Stimulated activated CD4-positive, alpha-beta T cell treated with anti-CD3 and anti-CD28 coated beads, TNF-alpha, amount 100 ng/mL, for 4 hours (primary cell): ENCODE measurements around the gene DTX2.
A peak's percentile ranks its signal among the peaks of the same experiment; 100 is the strongest.
"Not testable (repeated sequence)": the region's sequence is repeated elsewhere in the genome, so short reads cannot be mapped to it uniquely, and the experiment has no call there.

Experiments
- DNase-seq, 3 experiments: peaks; one replicate each; pipeline ENCODE4 v3.0.0-alpha.2; 2020; ENCODE audit warnings: low read depth in 3 of 3

Gene DTX2

DNA sequence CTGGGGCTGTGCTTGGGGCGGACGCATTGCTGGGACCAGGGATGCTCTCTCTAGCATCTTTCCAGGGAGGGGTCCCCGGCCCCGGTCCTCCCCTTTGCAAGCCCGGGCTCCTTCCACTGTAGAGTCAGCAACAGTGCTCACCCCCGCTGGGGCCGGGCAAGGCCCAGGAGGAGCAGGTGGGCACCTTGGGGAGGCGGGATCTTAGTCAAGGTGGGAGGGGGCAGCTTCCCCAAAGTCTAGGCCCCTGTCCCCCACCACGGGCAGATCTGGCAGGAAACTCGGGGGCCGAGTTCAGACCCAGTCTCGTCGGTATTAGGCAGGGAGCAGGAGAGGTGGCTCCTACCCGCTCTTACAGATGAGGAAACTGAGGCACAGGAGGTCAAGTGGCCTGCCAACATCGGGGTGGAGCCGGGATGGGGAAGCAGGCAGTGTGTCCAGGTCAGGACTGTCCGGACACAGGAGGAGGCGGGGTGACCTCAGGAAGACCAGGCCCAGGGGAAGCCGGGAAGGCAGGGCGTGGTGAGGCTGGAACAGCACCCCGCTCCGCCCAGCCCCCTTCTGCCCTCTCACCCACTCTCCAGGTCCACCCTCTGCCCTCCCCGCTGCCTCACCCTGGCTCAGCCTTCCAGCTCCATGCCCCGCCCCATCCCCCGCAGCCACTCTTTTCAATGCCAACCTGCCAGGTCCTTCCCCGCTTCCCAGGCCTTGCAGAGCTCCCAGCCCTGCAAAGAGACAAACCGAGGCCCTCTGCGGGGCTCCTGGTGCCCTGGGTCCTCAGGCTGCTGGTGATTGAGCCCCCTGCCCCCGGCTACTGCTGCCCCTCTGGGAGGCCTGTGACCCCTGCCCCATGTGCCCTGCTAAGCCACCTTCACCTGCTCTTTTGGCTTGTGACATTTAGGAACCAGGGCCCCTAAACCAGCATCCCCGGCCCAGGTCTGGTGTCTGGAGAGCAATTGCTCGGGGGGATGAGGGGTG is 50.7 kb downstream of the DTX2 start:
- DNase-seq, result not testable (repeated sequence)

DNA sequence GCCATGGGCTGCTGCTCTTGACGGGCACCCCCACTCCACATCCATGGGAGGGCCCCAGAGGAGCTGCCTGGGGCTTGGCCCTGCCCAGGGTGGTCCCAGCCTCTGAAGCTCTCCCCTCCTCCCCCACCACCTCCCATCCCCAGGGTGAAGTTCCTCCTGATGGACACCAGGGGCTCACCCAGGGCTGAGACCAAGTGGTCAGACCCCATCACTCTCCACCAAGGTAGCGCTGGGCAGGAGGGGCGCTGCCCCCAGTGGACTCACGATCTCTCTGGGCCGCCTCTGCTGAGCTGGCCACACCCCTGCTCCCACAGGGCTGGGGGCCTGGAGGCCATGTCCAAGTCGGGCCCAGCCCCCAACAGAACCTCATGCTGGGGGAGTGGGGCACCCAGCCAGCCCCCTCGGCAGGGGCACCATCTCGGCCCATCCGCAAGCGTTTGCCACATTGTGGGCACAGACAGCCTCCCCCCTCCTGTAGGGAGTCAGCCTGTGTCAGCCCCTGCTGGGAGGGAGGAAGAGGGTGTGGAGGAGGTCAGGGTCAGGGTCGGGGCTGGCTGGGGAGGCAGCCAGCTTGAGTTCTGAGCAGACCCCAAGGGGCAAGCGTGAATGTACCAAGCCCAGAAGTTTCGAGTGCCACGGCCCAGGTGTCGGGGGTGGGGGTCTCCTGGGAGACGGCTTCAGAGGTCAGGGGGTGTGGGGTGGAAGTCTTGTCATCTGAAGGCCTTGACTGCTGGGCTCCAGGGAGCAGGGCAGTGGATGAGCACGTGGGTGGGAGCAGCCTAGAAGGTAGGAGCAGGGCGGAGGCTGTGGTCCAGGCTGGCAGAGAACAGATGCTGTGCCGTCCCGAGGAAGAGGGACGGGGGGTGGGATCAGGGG is 51.7 kb downstream of the DTX2 start:
- no peak for DNase-seq

DNA sequence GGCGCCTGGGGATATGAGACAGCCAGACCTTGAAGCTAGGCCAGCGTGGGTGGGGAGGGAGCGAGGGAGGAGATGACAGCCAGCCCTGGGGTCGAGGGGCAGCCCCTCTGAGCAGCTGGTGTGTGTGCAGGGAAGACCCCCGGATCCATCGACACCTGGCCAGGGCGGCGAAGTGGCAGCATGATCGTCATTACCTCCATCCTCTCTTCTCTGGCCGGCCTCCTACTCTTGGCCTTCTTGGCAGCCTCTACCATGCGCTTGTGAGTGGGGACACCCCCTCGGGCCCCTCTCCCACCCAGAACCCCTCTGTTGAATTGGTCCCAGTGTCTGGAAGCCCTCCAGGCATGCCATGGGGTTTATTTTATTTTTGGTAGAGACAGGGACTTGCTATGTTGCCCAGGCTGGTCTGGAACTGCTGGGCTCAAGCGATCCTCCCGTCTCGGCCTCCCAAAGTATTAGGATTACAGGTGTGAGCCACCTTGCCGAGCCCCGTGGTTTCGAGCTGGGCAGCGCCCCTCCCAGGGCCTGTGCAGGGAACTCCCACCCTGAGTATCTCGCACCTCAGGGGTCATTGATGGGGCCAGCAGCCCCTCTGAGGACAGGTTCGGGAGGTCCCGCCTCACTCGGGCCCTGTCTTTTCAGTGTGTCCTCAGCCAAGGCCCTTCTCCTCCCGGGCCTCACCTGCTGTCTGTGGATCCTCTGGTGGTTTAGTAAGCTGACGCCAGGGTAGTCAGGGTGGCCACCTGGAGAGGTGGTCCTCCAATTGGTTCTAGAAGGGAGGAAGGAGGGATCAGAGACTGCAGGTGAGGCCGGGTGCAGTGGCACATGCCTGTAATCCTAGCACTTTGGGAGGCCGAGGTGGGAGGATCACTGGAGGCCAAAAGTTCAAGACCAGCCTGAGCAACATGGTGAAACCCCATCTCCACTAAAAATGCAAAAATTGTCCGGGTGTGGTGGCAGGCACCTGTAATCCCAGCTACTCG is 52.6 kb downstream of the DTX2 start:
- no peak for DNase-seq

DNA sequence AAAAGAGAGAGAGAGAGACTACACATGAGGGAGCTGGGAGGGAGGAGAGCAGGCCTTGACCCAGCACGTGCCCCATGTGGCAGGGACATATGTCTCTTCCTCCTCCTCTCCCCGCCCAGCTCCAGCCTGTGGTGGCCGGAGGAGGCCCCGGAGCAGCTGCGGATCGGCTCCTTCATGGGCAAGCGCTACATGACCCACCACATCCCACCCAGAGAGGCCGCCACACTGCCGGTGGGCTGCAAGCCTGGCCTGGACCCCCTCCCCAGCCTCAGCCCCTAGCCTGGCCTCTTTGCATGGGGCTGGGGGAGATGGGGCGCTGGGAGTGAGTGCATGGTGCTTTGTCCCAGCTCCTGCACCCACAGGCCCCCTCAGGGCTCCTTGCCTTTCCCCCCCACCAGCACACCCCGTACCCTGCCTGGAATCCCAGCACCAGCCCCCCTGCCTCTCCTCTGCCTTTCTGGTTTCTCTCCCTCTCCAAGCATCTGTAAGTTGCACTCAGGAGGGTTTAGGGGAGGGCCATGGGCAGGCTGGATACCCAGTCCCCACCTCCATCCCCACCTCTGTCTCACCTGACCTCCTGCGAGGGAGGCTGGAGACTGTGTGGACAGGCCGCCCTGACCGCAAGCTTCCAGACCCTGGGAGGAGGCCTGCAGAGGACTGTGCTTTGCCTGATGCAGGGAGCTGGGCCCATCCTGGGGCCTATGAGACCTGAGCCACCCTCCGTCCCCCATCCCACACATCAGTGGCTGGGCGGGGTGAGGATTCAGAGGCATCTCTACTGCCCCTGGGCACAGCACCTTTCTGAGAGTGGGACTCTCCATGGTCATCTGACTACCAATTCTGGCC is 53.6 kb downstream of the DTX2 start:
- no peak for DNase-seq

DNA sequence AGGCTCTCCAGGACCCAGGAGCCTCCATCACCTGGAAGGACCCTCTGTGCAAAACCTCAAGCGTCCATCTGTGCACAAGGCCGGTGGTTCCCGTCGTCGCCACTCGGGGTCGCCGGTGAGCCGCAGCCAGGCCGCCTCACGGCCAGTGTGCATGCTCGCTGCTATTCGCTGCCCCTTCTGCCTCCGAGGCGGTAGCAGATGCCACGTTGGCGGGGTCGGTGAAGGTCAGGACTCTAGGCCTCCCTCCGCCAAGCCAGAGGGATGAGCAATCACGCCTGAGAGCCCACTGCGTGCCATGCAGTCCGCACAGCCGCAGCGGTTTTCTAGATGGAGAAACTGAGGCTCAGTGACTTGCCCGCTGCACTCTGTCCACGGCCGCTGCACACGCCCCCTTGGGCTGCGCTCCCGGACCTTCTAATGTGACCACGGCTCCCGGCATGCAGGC is 54.5 kb downstream of the DTX2 start:
- no peak for DNase-seq

DNA sequence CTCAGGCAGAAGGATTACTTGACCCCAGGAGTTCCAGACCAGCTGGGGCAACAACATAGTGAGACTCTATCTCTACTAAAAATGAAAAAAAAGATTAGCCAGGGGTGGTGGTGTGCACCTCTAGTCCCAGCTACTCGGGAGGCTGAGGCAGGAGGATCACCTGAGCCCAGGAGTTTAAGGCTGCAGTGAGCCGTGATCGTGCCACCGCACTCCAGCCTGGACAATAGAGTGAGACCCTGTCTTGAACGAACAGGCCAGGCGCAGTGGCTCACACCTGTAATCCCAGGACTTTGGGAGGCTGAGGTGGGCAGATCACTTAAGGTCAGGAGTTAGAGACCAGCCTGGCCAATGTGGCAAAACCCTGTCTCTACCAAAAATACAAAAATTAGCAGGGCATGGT is 55.4 kb downstream of the DTX2 start:
- not testable (repeated sequence) for DNase-seq

DNA sequence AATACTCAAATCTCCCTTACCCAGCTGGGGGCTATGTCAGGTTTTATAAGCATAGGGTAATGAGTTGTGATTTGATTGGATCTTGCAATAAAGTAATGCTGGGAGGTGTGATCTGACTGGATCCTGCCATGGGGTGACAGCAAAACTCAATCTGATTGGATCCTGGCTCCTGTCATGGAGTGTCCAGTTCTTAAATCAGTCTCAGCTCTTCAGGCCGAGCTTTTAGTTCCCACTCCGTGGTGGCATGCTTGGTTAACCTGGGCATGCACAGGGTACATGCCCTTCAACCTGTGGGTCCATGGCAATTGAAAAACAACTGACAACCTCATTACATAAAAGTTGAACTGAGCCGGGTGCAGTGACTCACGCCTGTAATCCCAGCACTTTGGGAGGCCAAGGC is 64.7 kb downstream of the DTX2 start:
- not testable (repeated sequence) for DNase-seq

DNA sequence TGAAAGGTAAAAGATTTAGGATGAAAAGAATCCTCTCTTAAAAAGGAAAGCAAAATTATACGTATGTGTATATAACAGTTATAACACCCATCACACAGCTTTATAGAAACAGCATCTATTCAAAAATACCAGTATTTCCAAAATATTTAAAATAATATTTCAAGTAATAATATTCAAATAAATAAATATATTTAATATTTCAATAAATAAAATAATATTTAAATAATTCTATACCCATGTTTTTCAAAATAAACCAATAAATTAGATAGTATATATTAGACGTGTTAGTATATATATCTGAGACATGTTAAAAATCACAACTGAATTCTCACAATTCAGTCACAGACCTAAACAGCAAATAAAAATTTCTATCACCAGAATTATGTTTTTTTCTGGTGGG is 70.1 kb downstream of the DTX2 start:
- not testable (repeated sequence) for DNase-seq

DNA sequence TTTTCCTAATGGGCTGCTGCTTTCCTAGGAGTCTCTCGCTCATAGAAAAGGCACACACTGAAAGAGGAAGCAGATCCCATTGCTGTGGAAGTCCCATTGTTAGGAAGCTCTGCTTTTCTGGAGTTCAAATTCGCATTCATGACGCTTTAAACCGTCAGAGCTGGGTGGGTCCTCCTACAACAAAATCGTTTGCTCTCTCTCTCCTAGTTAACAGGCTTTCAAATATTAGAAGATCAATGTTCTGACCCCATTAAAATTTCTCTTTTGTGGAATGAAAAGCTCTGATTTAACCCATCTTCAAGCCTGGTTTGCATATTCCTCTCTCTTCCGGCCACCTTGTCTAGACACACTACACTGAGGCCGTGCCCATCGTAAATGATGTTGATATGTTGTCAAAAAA is 81.7 kb downstream of the DTX2 start, which contains the start of gene SPDYE16:
Gene SPDYE16 (minus strand): TSS at position 101 of the 400 bp plus-strand sequence. CDS start 1,838 bp downstream, outside the sequence.
- DNase-seq, result not testable (repeated sequence)

DNA sequence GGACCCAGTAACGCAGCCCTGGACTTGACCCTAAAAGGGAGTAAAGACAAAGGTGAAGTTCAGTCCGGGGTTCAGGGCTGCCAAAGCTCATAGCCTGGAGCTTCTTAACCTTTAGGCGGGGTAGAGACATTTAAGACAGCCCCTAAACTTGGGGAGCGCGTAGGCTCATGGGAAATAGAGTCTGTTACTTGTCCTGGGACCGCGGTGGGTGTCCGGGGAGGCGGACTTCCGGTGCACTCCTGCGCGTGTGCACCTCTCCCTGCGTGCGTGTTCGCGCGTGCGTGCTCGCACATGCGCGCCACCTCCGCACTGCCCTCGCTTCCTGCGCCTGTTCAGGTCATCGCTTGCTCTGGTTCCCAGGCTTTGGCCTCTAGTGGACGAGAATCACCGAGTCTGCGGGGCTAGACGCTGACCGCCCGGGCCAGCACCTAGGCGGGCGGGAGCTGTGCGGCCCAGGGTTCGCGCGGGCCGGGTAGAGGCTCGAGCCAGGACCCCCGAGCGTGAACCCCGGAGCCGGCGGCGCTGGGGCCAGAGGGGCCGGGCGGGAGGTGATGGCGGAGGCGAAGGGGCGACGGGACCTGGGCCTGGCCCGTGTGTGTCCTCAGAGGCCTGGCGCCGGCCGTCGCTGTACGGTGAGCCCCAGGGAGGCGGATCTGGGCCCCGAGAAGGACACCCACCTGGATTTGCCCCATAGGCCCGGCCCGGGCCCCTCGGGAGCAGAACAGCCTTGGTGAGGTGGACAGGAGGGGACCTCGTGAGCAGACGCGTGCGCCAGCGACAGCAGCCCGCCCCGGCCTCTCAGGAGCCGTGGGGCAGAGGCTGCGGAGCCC is 87.7 kb downstream of the DTX2 start:
- DNase-seq, result peak; percentile 64 to 86 (median 71)

DNA sequence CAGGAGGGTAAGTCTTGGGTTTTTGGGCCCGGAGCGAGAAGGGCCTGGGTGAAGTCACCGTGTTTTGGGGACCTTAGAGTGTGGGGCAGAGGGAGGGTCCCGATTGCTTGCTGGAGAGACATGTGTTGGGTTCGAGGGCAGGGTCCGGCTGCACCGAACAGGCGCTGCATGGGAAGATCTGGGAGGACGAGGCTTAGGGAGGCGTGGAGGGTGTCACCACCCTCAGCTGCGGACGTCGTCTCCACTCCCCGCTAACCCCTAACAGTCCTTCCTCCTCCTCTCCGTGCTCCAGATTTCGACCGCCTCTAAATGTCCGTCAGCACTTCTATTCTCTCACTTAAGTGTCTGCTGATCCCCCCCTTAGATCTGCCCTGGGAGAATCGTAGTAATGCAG is 88.3 kb downstream of the DTX2 start:
- not testable (repeated sequence) for DNase-seq

DNA sequence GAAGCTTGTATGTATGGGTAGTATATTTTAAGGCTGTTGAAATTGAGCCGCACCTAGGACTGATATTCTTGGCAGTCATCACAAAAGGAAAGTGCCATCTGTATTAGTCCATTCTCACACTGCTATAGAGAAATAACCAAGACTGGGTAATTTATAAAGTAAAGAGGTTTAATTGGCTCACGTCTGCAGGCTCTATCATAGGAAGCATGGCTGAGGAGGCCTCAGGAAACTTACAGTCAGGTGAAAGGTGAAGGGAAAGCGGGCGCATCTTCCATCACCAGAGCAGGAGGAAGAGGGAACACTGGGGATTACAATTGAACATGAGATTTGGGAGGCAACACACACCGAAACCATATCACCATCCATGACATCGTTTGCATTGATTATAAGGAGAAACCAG is 90.5 kb downstream of the DTX2 start:
- DNase-seq, result not testable (repeated sequence)
